Body of pancreas (tissue), 4 donors: ENCODE data around the gene OPN5.

Experiments
- POLR2A ChIP-seq, 3 donors: fragments of 450-650 bp; IDR thresholded peaks; one replicate each; pipeline ENCODE4 v1.6.1; 2016; ENCODE audit warnings: antibody characterized with exemption in 3 of 3, mild to moderate bottlenecking in 2 of 3
- TF ChIP-seq, protein P1 (sequence below), 7 experiments: fragments of 450-650 bp in 4 of 7; fragments of 200-600 bp in 3 of 7; sonication (generic) in 3 of 7; IDR thresholded peaks; one replicate each; pipeline ENCODE4 v1.5.1; 2016 to 2019; ENCODE audit warnings: antibody characterized with exemption in 7 of 7

DNA sequence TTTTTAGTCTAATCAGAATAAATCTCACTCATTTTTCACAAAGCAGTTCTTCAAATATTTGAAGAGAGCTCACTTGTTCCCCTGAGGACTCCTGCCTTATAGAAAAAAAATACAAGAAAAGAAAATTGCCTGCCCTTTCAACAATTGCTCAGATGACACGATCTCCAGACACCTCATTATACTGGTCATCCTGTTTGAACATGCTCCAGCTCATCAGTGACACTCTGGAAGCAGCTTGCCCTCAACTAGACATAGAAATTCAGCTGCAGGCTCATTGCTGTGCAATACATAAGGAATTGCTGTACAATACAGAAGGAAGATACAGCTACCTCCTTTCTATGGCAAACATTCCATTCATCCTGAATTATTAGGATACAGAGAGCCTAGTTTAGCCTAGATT lies 73.1 kb downstream of the OPN5 start:
- TF ChIP-seq, protein P1, sequence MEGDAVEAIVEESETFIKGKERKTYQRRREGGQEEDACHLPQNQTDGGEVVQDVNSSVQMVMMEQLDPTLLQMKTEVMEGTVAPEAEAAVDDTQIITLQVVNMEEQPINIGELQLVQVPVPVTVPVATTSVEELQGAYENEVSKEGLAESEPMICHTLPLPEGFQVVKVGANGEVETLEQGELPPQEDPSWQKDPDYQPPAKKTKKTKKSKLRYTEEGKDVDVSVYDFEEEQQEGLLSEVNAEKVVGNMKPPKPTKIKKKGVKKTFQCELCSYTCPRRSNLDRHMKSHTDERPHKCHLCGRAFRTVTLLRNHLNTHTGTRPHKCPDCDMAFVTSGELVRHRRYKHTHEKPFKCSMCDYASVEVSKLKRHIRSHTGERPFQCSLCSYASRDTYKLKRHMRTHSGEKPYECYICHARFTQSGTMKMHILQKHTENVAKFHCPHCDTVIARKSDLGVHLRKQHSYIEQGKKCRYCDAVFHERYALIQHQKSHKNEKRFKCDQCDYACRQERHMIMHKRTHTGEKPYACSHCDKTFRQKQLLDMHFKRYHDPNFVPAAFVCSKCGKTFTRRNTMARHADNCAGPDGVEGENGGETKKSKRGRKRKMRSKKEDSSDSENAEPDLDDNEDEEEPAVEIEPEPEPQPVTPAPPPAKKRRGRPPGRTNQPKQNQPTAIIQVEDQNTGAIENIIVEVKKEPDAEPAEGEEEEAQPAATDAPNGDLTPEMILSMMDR (IDR thresholded peaks at IDR 0.05) = no peak
- TF ChIP-seq POLR2A (IDR thresholded peaks at IDR 0.05) = no peak
